Activated CD4-positive, CD25-positive, alpha-beta regulatory T cell treated with anti-CD3 and anti-CD28 coated beads, Interleukin-2, amount 50 U/mL, for 16 hours (primary cell): Measurements from ENCODE around the gene LOXL1.
A peak's percentile ranks its signal among the peaks of the same experiment; 100 is the strongest.

Experiments used
- DNase-seq: peaks from one replicate; pipeline ENCODE4 v3.0.0-alpha.2; 2020; ENCODE audit warnings: low read depth, low spot score

Gene LOXL1

GRCh38 chr15:73991726-73992593, 65.7 kb downstream of the LOXL1 start, which contains the start of gene STOML1:
STOML1 (minus strand) TSS chr15:73992295; CDS start chr15:73992223, 72 bp downstream.
- DNase-seq: peak; percentile 88

DNA sequence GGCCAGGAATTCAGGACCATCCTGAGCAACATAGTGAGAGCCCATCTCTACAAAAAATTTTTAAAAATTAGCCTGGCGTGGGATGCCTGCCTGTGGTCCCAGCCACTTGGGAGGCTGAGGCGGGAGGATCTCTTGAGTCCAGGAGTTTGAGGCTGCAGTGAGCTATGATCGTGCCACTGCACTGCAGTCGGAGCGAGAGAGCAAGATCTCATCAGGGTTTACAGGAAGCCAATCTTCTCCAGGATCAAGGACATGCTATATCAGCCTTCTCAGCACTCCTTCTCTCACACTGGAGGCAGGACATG, 66.3 kb downstream of the LOXL1 start:
- DNase-seq: no peak

GRCh38 chr15:73993211-73993994, 67.1 kb downstream of the LOXL1 start:
- DNase-seq: no peak

DNA sequence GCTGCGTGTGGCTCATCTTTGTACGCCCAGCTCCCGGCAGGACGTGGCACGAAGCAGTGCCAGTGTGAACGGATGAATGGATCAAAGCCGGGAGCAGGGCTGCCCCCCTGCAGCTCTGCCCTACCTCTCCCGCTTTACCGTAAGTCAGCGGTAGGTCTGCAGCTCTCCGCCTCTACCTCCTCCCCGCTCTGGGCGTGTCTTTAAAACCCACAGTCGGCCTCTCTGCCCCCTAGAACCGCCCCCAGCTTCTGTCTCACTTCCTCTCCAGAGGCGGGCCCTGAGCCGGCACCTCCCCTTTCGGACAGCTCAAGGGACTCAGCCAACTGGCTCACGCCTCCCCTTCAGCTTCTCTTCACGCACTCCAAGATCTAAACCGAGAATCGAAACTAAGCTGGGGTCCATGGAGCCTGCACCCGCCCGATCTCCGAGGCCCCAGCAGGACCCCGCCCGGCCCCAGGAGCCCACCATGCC, 68.2 kb downstream of the LOXL1 start, which contains the start of gene PML:
Gene PML, plus strand, starts transcription at position 304 of the 471 bp plus-strand sequence. Its CDS starts 97 bp downstream, at position 401.
- peak; percentile 88 for DNase-seq

- no peak for DNase-seq
Measured at GRCh38 chr15:73994912-73995622, 68.8 kb downstream of the LOXL1 start.

GRCh38 chr15:73996267-73996666, 70.0 kb downstream of the LOXL1 start:
- no peak for DNase-seq

- DNase-seq: no peak
Measured at GRCh38 chr15:73996939-73997338, 70.7 kb downstream of the LOXL1 start.

DNA sequence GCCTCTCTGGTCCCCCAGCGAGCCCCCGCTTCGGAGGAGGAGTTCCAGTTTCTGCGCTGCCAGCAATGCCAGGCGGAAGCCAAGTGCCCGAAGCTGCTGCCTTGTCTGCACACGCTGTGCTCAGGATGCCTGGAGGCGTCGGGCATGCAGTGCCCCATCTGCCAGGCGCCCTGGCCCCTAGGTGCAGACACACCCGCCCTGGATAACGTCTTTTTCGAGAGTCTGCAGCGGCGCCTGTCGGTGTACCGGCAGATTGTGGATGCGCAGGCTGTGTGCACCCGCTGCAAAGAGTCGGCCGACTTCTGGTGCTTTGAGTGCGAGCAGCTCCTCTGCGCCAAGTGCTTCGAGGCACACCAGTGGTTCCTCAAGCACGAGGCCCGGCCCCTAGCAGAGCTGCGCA, 71.7 kb downstream of the LOXL1 start:
- DNase-seq: no peak
